HG03064 (cell line): ENCODE data around the gene PHF21B.

Source experiments
- ATAC-seq: cut with Tn5 transposase; IDR thresholded peaks from one replicate; pipeline ENCODE4 v1.9.1; 2021; ENCODE audit warnings: low read depth; ENCODE audit not compliant: unreplicated experiment

PHF21B gene

DNA sequence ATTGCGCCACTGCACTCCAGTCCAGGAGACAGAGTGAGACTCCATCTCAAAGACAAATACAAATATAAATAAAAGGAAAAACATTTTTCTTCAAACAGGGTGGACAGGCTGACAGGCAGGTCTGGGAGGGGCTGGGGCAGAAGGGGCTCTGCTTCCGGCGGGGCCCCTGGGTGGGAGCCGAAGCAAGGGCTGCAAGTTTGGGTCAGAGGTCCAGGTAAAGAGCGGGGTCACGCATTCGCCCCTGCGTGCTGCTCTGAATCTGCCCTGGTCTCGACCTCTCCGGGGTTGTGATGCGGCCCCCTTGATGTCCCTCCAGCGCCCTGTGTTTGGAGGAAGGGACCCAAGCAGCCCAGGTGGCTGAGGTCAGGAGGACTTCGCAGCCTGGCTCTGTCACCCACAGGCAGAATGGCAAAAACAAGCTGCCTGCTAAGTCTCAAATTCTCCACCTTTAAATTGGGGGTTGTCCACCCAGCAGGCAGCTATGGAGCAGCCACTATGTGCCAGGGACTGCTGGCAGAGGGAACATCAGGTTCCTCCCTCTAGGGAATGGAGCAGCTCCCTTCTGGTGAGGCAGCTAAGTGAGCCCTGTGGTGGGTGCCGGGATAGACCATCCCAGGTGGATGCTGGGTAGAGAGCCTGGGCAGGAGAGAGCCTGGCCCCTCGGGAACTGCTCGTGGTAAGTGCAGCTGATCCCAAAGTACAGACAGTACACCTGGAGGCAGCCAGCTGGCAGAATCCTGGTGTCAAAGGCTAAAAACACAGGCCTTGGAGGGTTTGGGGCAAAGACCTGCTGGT, 10.3 kb upstream of the PHF21B start:
- no peak for ATAC-seq

DNA sequence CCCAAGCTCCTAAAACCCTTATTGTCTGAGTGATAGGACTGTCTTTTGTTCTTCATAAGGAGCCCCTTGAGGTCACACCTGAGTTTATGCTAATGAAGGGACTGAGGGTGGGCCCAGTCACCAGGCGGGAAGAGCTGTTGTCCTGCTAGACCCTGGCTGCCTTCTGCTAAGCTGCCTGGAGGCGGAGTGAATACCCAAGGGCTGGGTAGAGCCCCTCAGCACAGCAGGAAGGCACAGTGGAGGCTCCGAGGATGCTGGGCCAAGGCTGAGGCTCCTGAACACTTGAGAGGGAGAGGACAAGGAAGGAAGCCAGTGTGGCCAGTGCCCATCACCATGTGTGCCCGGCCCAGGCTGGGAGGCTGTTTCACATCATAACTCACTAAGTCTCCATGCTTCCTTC, 4.8 kb upstream of the PHF21B start:
- ATAC-seq: no peak

DNA sequence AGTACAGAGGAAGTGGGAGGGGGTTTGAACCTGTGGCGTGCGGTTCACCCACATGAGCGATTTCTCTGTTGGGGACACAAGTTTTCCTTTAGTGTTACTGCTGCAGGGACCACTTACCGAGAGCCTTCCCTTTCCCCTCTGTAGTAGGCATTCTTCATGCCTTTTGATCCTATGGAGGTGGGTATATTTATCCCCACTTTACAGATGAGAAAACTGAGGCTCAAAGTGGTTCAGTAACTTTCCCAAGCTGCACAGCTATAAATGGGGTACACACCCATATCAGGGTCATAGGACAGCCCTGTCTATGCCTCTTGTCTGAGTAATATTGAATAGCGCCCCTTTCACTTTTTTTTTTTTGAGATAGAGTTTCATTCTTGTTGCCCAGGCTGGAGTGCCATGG, 3.3 kb upstream of the PHF21B start:
- ATAC-seq: no peak

DNA sequence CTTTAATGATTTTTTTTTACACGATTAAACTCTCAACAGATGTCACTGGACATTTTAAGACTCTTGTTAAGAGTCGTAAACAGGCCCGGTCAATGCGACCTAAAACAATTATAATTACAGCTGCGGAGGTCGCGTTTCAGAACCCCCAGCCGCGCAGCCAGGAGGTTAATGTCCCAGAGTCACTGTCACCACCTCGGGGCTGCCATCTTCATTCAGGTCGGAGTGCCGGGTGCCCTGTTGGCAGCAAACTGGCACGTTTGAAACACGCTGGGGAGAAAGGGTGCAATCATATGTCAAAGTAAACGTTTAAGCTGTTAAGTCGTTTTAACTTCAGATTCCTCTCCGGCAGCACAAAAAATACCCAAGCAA, 711 bp upstream of the PHF21B start:
- ATAC-seq: no peak

DNA sequence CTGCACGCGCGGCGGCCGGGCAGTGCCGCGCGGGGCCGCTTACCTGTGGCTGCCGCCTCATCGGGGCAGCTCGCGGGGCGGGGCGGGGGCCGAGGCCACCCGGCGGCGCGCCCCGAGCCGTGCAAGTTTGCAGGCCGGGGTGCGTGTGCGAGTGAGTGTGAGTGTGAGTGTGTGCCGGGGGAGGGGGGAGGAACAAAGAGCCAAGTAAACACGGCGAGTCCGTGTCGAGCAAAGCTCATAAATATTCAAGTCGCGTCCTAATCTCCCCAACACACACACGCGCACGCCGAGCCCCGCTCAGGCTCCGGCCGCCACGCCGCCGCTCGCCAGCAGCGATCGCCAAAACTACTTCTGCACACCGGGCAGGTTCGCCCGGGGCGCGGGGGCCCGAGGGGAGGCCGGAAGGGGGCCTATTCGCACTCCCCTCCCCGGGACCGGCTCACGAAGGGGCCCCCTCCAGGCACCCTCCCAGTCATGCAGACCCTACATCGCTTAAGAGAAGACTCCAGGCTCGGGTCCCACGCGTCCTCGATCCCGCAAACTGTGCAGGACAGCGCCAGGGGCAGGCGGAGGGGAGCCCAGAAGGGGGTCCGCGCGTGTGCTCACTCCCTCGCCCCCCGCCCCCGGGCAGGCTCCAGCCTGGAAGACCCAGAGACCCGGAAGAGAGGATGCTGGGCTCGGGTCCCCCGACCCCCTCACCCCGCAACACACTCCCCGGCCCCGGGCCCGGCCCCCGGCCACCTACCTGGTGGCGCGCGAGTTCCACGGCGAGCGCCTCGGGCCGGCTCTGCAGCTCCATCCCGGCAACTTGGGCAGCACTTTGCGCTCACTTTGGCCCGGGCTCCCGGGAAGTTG, 827 bp downstream of the PHF21B start:
- ATAC-seq: no peak

DNA sequence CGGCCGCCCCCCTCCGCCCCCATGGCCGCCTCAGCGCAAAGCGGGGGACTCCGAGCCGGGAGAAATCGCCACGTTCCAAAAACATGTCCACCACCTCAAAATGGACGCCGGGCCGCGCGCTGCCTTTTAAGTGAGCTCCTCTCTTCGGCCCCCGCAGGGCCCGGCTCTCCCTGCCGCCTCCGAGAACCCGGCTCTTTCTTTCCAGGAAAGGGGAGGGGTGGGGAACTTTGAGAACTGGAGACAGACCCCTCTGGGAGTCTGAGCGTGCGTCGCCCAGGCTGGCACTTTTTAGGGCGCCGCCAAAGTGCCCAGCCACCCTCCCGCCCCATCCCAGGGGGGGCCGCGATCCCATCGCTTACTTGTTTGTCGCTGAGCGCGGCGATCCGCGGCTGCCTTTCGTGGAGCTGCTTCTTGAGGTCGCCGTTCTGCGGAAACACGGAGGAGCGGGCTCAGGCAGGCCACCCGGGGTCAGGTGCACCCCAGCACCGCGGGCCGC, 1.6 kb downstream of the PHF21B start:
- no peak for ATAC-seq

DNA sequence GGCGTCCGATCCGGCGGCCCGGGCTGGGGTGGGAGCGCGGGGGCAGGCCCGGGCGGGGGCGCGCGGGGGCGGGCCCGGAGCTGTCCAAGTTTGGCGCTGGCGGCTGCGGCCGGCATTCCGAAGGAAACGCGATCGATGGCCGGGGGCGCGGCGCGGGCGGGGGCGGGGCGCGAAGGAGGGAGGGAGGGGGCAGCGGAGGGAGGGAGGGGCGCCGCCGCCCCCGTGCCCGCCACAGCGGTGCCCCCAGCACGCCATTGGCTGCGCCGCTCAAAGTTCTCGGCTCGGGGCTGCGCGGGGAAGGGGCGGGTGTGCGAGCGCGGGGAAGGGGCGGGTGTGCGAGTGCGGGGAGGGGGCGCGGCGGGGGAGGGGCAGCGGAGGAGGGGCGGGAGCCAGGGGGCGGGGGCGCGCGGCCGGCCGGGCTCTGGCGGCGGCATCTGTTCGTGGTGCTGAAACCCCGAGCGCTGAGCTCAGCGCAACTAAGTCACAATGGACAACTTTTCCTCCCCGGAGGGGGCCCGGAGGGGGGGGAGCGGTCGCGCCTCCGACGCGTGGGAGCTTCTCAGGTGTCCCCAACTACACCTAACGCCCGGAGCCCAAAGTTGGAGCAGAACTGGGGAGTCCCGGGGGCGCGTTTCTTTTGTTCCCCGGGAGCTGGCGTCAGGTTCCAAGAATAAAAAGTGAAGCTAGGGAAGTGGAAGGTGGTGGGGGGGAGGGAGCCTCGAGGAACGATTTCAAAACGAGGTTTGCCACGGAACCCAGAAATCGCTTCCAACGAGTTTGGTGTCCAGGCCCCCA, 2.2 kb downstream of the PHF21B start:
- no peak for ATAC-seq

DNA sequence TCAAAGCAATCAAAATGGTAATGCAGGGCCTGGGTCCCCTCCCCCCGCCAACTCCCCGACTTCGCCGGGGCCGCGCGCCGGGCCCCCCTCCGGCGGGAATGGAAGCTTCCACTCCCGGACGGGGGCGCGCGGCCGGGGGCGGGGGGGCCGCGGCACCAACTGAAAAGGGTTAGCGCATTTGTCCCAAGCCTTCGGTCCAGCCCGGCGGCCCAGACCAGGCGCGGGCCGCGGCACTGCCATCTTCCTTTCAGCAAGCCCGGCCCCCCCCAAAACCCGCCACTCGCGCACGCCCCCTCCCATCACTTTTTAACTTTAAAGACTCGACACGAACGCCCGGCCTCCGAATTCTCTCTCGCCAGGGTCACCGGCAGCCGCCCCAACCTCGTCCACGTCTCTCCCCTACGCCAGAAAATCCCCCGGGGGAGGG, 2.8 kb downstream of the PHF21B start:
- ATAC-seq: no peak

DNA sequence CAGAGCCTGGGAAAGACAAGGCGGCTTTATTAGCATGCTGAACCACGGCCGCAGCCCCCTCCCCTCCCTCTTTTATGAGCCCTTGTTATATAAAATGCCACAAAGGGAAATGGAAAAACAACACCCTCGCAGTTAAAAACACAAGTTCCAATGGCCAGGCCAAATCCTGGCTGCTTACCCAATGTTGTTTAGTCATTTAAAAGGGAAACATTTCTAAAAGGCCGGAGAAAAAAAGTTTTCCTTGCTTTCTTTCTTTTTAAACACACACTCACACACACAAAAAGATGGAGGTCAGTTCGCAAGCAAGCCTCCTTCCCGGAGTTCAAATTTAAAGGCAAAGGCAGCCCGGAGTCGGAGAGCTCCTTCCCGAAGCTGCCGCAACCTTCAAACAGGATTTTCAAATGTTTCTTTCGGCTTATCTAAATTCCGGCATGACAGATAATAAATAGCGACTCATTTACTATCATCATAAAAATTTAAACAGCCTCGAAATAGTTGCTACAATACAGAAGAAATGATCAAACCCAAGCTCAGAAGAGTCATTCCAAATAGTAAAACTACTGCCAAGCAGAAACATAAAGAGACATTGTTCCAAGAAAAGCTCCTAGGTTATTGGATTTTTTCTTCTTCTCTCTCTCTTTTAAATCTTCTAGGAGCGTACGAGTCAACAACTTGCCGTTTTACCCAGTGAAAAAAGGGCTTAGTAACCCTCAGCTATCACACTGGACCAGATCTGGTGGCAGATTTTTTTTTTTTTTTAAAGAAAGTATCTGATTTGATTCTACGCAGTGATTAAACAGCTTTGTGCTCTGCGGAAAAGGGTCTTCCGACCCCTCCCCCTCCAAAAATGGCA, 3.5 kb downstream of the PHF21B start:
- no peak for ATAC-seq

DNA sequence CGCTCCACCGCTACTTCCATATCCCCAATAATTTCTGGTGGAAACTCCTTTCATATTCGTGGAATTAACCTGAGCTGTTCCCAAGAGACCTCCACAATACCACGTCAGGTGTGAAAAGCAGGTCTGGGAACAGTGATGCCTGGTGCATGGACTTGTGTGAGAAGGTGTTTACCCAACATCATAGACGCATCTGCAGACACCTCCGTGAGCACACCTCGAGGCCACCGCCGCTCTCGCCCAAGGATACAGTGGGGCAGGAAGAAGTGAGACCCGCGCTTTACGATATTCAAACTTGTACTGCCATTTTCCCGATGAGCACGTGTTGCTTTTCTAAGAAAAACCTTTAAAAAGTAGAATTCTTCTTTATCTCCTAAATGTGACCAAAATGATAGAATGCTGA, 8.2 kb downstream of the PHF21B start:
- no peak for ATAC-seq

DNA sequence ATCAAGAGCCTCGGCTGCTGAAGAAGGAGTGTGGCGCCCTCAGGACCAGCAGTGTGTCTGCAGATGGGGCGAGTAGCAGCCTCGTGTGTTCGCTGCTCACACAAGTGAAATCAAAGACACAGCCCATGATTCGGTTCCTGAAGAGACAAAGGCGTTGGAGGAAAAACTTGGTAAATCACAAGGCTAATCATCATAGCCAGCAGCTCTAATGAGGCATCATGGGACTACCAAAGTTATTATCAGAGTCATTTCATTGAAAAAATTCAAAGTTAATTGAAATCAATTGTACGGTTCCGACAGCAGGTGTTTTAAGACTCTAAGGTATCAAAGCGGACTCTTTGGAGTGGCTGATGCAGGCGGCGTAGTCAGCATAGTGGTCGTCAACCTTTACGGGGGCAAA, 9.5 kb downstream of the PHF21B start:
- ATAC-seq: no peak

DNA sequence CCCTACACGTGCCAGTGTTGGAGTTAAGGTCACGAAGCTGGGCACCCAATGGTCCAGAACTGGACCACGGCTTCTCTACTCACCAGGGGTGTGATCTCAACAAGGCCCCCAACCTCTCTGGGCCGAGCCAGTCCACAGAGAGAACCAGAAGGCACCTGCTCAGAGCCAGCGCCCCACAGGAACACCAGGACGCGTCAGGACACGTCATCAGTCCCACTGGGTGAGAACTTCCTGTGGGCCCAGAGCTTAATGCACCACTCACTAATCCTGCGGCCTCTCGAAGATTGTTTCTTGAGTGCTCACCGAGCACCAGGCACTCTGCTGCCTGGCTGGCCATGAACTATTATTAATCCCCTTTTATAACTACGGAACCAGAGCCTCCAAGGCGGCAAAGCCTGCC, 10.1 kb downstream of the PHF21B start:
- ATAC-seq: no peak

DNA sequence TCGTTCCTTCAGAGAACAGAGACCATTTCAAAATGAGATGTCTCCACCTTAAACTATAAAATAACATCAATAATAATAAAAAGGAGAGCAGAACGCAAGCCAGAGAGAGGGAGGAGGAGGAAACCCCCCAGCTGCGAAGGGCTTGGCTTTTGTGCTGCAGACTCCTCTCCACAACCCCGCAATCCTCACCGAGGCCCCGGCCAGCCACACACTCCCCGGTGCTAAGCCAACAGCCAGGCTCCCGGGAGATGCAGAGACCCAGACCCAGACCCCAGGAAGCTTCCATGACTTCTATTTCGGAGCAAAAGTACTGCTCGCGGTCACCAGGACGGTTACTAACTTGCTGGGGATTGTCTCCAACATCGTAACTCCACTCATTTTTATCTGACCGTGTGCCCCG, 10.6 kb downstream of the PHF21B start:
- ATAC-seq: no peak

DNA sequence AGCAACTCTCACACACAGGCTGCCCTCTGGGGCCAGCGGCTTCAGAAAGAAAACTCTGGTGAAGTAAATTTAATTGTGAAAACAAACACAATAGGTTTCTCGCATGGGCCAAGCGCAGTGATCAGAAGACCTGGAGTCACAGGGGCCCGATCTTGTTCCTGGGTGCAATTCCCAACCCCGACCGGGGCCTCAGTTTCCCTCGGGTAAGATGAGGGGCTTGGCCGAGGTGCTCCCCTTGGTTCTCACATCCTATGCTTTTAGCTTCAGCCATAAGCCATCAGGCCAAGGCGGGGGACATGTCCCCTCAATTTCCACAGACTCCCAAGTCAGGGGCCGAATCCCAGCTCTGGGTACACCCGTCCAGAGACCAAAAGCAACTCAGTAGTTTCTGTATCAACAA, 11.5 kb downstream of the PHF21B start:
- no peak for ATAC-seq

DNA sequence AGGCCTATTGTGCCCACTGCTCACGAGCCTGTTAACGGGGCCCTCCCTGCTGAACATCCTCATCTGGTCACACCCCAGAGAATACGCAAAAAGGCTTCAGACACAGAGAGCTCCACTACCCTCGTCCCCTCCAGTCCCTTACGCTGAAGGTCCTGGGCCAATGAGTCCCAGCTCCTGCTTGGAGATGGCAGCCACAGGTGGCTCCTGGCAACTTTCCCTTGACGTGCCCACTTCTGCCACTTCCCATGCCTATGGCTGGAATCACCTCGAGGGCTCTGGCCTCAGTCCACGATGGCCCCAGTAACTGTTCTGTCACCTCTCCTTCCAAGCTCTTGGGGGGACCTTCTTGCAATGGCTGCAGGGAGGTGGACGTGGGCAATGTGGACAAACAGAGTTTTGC, 12.7 kb downstream of the PHF21B start:
- no peak for ATAC-seq

DNA sequence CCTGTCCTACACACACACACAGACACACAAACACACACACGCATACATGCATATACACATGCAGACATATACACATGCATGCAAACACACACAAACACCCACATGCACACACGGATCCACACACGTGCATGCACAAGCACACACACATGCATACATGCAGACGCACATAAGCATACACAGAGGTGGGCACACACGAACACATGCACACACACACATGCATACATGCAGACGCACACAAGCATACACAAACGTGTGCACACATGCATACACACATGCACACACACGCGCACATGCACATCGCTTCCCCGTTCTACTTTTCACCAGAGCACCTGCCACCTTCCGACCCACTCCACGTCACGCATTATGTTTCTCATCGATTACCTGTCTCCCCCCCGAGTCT, 13.2 kb downstream of the PHF21B start:
- no peak for ATAC-seq

DNA sequence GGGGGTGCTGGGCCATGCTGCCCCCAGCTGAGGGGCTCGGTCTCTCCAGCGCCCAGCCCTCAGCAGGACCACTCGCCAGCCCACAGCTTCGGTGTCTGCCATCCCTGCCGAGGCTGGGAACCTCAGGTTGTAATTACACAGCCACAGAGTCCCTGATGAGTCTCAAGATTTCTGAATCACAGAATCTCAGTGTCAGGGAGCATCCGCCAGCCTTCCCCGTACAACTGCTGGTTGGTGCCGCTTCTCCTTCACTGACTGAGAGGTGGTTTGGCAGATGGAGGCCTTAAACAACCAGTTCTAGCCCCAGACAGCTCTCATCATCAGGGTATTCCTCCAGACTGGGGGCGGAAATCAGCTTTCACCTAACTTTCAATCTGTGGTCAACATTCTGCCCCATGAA, 13.7 kb downstream of the PHF21B start:
- no peak for ATAC-seq

DNA sequence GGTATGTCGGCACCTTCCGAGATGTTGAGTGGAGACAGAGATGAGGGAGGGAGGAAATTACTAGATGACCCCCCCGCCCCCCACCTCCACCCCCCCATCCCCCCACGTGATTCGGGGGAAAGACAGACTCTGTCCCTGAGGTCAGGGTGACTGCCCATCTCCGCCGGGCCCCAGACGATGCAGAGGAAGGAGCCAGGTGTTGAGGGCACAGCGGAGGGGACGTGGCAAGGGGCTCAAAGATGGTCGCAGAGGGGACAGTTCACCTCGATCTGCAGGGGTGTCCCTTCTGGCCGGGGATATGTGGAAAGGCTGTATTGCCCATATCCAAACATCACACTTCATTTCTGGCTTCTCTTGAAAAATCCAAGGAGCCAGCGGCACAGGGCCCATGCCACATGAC, 14.1 kb downstream of the PHF21B start:
- ATAC-seq: no peak

DNA sequence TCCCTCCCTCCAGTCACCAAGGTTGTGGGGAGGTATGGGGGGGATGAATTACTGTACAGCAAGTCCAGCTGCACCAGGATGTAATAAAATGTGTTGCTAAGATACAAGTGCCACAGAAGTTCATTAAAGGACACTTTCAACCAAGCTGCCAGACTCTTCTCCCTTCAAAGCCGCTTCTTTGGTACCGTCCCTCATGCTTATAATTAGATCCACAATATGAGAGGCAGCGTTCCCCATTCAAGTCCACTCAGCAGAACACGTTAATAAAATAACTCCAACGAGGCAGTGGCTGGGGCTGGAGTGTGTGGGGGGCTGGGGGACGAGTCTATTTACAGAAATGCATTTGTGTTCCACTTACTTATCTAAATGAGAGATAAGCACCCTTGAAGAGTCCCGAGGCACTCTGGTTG, 14.7 kb downstream of the PHF21B start:
- no peak for ATAC-seq
